Pancreas (tissue), 10 donors: ENCODE results near the gene GAL3ST3. TPM values are rescaled to one million over a fixed set of nuclear protein-coding genes. Genes with fewer than 3 reads are reported as not detected.

Experiments used
- ATAC-seq, 4 donors: fragments of 200-7000 bp; cut with Tn5 transposase; one replicate each; pipeline versions ENCODE4 v1.8.0 to v1.9.1; 2020; ENCODE audit warnings: mild to moderate bottlenecking in 4 of 4, moderate library complexity in 4 of 4
- DNase-seq, 6 donors: peaks; one replicate each; pipeline ENCODE4 v3.0.0-alpha.2; 2020
- FAIRE-seq: peaks from 2 replicates; lab custom pipeline; 2012; peaks lifted over from hg19 to GRCh38; lab: Jason Lieb, UNC
- H3K27ac ChIP-seq, 4 donors: fragments of 200-600 bp; sonication (generic); 1 replicate in 3 of 4; 2 replicates in 1 of 4; pipeline versions ENCODE4 v1.5.0 to v1.8.0; 2020
- H3K27me3 ChIP-seq, 4 donors: fragments of 200-600 bp; one replicate each; pipeline ENCODE4 v1.8.0; 2021
- H3K36me3 ChIP-seq, 3 donors: fragments of 200-600 bp; sonication (generic) in 1 of 3; one replicate each; pipeline versions ENCODE4 v1.5.0 to v1.8.0; 2020 to 2021
- H3K4me1 ChIP-seq, 3 donors: fragments of 200-600 bp; one replicate each; pipeline ENCODE4 v1.8.0; 2021
- H3K4me3 ChIP-seq, 4 donors: fragments of 200-600 bp; sonication (generic) in 2 of 4; one replicate each; pipeline versions ENCODE4 v1.5.0 to v1.8.0; 2020 to 2021
- H3K9me3 ChIP-seq, 4 donors: fragments of 200-600 bp; one replicate each; pipeline ENCODE4 v1.8.0; 2021
- CTCF ChIP-seq, 4 donors: fragments of 200-600 bp; sonication (generic) in 3 of 4; IDR thresholded peaks; one replicate each; pipeline versions ENCODE4 v1.5.0 to v1.8.0; 2021; ENCODE audit warnings: antibody characterized with exemption in 4 of 4
- WGBS, 2 donors: extraction: QIAGEN DNeasy Blood & Tissue Kit; methylation state at CpG; one replicate each; pipeline ENCODE4 v1.1.7; 2013; 5-methylcytosine and 5-hydroxymethylcytosine counted together
- intact Hi-C, 3 donors: fragments of 100-400 bp; cut with DNase I; formaldehyde crosslinking; loops; one replicate each; pipeline versions ENCODE4 v1.11.1 to v1.14.2; 2022
- polyA plus RNA-seq, 2 donors: library from polyadenylated mRNA; stranded (reverse); fragments of 200-250 nt; gene quantifications; one replicate each; pipeline ENCODE4 v1.2.3, GENCODE V29; 2013
- total RNA-seq, 6 donors: library from RNA; stranded (reverse); fragmentation: NEBNext Ultra II Directional in 4 of 6; extraction: Animal tissue kit (Norgen Biotek cat#: 25700) in 4 of 6; gene quantifications; one replicate each; pipeline versions ENCODE4 v1.2.1 to v1.2.4, GENCODE V29; 2021 to 2023
- donor health status: healthy with polysubstance abuse.
- donor health status: DM: no; HTN: no; CAD: no; lungs with moderate emphysema.
- donor health status: DM: no; HTN: no; CAD: no.
- donor health status: control.
- donor health status: control.
- donor health status: Bipolar disorder and iron deficiency.
- donor health status: DM: yes; HTN: yes; CAD: no.
- donor health status: DM: no; HTN: no; CAD: no.
- donor health status: DM: no; HTN: no; CAD: no.
- donor health status: DM: yes; HTN: yes; CAD: no.

Gene GAL3ST3
- total and polyA plus RNA-seq, 8 donors = 0.20 to 1.8 (median 0.43) TPM; not detected in 1

- intact Hi-C loops = loop anchor here in 1 of 3 donors (10.0 kb wide), 1 partner anchor 71 kb away; no protein-coding TSS in a partner anchor
- Histone ChIP-seq H3K4me1 (peaks cover 0 to 10% (median 6%) of the 10 kb centered on the region in 3 donors), H3K9me3 (no peaks in the 10 kb centered on the region), H3K36me3 (peaks cover 17 to 74% (median 60%) of the 10 kb centered on the region in 3 donors), H3K27me3 (no peaks in the 10 kb centered on the region), H3K27ac (no peak overlapping the region), H3K4me3 (no peak overlapping the region)
- WGBS, 2 donors = 94 to 100% methylated on average over 2 of the region's 2 CpGs
- ATAC-seq = no peak
- DNase-seq = no peak
- no peak for FAIRE-seq
- no peak for TF ChIP-seq CTCF (IDR thresholded peaks at IDR 0.05)
Observed at GRCh38 chr11:66063900-66064299, 14.9 kb upstream of the GAL3ST3 start.

GRCh38 chr11:66062408-66062807 lies 13.4 kb upstream of the GAL3ST3 start:
- DNase-seq = no peak
- ATAC-seq = no peak
- no peak for TF ChIP-seq CTCF (IDR thresholded peaks at IDR 0.05)
- Histone ChIP-seq H3K4me3 (no peak overlapping the region), H3K9me3 (no peaks in the 10 kb centered on the region), H3K27ac (no peak overlapping the region), H3K4me1 (no peaks in the 10 kb centered on the region), H3K27me3 (no peaks in the 10 kb centered on the region), H3K36me3 (peaks cover 14 to 89% (median 71%) of the 10 kb centered on the region in 3 donors)
- no peak for FAIRE-seq
- WGBS, 2 donors = 96 to 98% methylated on average over 2 of the region's 2 CpGs
- intact Hi-C loops = loop anchor here in 1 of 3 donors (10.0 kb wide), 1 partner anchor 72 kb away; no protein-coding TSS in a partner anchor

- no peak for ATAC-seq
- Histone ChIP-seq H3K4me3 (no peak overlapping the region), H3K9me3 (no peaks in the 10 kb centered on the region), H3K27ac (no peak overlapping the region), H3K36me3 (peaks cover 16 to 98% (median 71%) of the 10 kb centered on the region in 3 donors), H3K4me1 (no peaks in the 10 kb centered on the region), H3K27me3 (no peaks in the 10 kb centered on the region)
- no peak for DNase-seq
- no peak for FAIRE-seq
- 75 to 79% methylated on average over 6 of the region's 6 CpGs for WGBS, 2 donors
- no peak for TF ChIP-seq CTCF (IDR thresholded peaks at IDR 0.05)
- intact Hi-C loops = loop anchor here in 1 of 3 donors (10.0 kb wide), 1 partner anchor 74 kb away; no protein-coding TSS in a partner anchor
Observed at GRCh38 chr11:66061268-66061667, 12.3 kb upstream of the GAL3ST3 start.

- H3K36me3 ChIP-seq = peaks cover 16 to 96% (median 80%) of the 10 kb centered on the region in 3 donors
- 75 to 79% methylated on average over 8 of the region's 8 CpGs for WGBS, 2 donors
- no peak for TF ChIP-seq CTCF (IDR thresholded peaks at IDR 0.05)
Observed at GRCh38 chr11:66059966-66060680, 11.2 kb upstream of the GAL3ST3 start.

GRCh38 chr11:66056501-66056900 lies 7.5 kb upstream of the GAL3ST3 start:
- Histone ChIP-seq H3K4me1 (peaks cover under 1 to 10% (median 1%) of the 10 kb centered on the region in 3 donors), H3K36me3 (peaks cover 10 to 62% (median 51%) of the 10 kb centered on the region in 3 donors), H3K9me3 (no peaks in the 10 kb centered on the region), H3K4me3 (no peak overlapping the region), H3K27me3 (no peaks in the 10 kb centered on the region), H3K27ac (no peak overlapping the region)
- ATAC-seq (no peak), DNase-seq (no peak), FAIRE-seq (no peak)
- 66 to 71% methylated on average over 7 of the region's 7 CpGs for WGBS, 2 donors
- intact Hi-C loops = no loop called here
- no peak for TF ChIP-seq CTCF (IDR thresholded peaks at IDR 0.05)

More at GRCh38 chr11:66059966-66060680, 11.2 kb upstream of the GAL3ST3 start:
- H3K9me3 ChIP-seq = no peaks in the 10 kb centered on the region
- H3K4me3 ChIP-seq = no peak overlapping the region
- ATAC-seq (no peak), FAIRE-seq (no peak), DNase-seq (no peak)
- H3K27ac ChIP-seq = no peak overlapping the region
- H3K4me1 ChIP-seq = no peaks in the 10 kb centered on the region
- intact Hi-C loops = loop anchor here in 1 of 3 donors (10.0 kb wide), 1 partner anchor 75 kb away; no protein-coding TSS in a partner anchor
- no peaks in the 10 kb centered on the region for H3K27me3 ChIP-seq
